ENCODE data around the gene PTGIR.
A peak's percentile ranks its signal among the peaks of the same experiment; 100 is the strongest.

Gene PTGIR

GRCh38 chr19:46573679-46574498 is 51.0 kb downstream of the PTGIR start:
- H3K36me3 Mint-ChIP-seq (ENCODE audit: low read depth): no peaks in the 10 kb centered on the region
- peak overlapping the region in 1 of 3 experiments; percentile 2 for H3K27ac Mint-ChIP-seq
- no peak overlapping the region for H3K4me3 Mint-ChIP-seq
- H3K4me1 Mint-ChIP-seq: peaks cover 10% of the 10 kb centered on the region
- TF ChIP-seq, protein P1, sequence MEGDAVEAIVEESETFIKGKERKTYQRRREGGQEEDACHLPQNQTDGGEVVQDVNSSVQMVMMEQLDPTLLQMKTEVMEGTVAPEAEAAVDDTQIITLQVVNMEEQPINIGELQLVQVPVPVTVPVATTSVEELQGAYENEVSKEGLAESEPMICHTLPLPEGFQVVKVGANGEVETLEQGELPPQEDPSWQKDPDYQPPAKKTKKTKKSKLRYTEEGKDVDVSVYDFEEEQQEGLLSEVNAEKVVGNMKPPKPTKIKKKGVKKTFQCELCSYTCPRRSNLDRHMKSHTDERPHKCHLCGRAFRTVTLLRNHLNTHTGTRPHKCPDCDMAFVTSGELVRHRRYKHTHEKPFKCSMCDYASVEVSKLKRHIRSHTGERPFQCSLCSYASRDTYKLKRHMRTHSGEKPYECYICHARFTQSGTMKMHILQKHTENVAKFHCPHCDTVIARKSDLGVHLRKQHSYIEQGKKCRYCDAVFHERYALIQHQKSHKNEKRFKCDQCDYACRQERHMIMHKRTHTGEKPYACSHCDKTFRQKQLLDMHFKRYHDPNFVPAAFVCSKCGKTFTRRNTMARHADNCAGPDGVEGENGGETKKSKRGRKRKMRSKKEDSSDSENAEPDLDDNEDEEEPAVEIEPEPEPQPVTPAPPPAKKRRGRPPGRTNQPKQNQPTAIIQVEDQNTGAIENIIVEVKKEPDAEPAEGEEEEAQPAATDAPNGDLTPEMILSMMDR (IDR thresholded peaks at IDR 0.05; ENCODE audit: unreplicated experiment in 3 of 3): no peak
- peaks cover 4% of the 10 kb centered on the region for H3K9me3 Mint-ChIP-seq
- H3K27me3 Mint-ChIP-seq (ENCODE audit: low read depth): no peaks in the 10 kb centered on the region

- Mint-ChIP-seq H3K4me3 (no peak overlapping the region), H3K27me3 (ENCODE audit: low read depth) (no peaks in the 10 kb centered on the region), H3K36me3 (ENCODE audit: low read depth) (no peaks in the 10 kb centered on the region), H3K27ac (no peak overlapping the region), H3K4me1 (peaks cover 10% of the 10 kb centered on the region), H3K9me3 (peaks cover 4% of the 10 kb centered on the region)
- TF ChIP-seq, protein P1 (IDR thresholded peaks at IDR 0.05; ENCODE audit: unreplicated experiment in 3 of 3): peak in 1 of 3 experiments; percentile 9
Observed at GRCh38 chr19:46571495-46571894, 53.4 kb downstream of the PTGIR start.
